ENCODE data around the gene SOCS6.

The SOCS6 gene

DNA sequence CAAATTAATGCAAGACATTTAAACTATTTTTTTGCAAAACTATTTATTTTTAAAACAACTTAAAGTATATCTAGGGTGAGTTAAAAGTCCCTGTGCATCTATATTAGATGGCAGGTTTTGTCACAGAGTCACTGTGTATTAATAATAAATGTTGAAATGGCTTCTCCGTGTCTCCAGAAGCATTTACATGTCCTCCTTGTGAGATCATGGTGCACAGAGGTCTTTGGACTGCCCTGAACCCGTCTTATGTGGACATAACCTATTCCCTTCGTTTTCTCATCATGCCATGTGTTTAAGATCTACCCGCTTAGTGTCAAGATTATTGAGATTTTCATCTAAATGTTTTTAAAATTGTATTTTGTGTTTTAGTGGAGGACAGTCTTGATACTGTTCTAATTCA lies 39.3 kb downstream of the SOCS6 start:
- TF ChIP-seq CREB1 (IDR thresholded peaks at IDR 0.05; ENCODE audit: low read depth) (no peak), ZBTB7A (IDR thresholded peaks at IDR 0.05; ENCODE audit: low read depth) (no peak), TAF1 (IDR thresholded peaks at IDR 0.05; ENCODE audit: low read depth) (no peak), TCF12 (IDR thresholded peaks at IDR 0.05; ENCODE audit: low read depth) (no peak), EP300 (IDR thresholded peaks at IDR 0.05; ENCODE audit: borderline replicate concordance) (no peak), EGR1 (IDR thresholded peaks at IDR 0.05) (no peak), TEAD4 (IDR thresholded peaks at IDR 0.05) (no peak), FOXM1 (IDR thresholded peaks at IDR 0.05; ENCODE audit: borderline replicate concordance, low read depth) (no peak), YY1 (IDR thresholded peaks at IDR 0.05; ENCODE audit: low read depth) (no peak), NFIC (IDR thresholded peaks at IDR 0.05) (no peak), CEBPB (IDR thresholded peaks at IDR 0.05) (no peak), RAD21 (IDR thresholded peaks at IDR 0.05; ENCODE audit: low read depth) (no peak)
- TF ChIP-seq, protein P1, sequence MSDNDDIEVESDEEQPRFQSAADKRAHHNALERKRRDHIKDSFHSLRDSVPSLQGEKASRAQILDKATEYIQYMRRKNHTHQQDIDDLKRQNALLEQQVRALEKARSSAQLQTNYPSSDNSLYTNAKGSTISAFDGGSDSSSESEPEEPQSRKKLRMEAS (IDR thresholded peaks at IDR 0.05): no peak
- TF ChIP-seq, protein P2, sequence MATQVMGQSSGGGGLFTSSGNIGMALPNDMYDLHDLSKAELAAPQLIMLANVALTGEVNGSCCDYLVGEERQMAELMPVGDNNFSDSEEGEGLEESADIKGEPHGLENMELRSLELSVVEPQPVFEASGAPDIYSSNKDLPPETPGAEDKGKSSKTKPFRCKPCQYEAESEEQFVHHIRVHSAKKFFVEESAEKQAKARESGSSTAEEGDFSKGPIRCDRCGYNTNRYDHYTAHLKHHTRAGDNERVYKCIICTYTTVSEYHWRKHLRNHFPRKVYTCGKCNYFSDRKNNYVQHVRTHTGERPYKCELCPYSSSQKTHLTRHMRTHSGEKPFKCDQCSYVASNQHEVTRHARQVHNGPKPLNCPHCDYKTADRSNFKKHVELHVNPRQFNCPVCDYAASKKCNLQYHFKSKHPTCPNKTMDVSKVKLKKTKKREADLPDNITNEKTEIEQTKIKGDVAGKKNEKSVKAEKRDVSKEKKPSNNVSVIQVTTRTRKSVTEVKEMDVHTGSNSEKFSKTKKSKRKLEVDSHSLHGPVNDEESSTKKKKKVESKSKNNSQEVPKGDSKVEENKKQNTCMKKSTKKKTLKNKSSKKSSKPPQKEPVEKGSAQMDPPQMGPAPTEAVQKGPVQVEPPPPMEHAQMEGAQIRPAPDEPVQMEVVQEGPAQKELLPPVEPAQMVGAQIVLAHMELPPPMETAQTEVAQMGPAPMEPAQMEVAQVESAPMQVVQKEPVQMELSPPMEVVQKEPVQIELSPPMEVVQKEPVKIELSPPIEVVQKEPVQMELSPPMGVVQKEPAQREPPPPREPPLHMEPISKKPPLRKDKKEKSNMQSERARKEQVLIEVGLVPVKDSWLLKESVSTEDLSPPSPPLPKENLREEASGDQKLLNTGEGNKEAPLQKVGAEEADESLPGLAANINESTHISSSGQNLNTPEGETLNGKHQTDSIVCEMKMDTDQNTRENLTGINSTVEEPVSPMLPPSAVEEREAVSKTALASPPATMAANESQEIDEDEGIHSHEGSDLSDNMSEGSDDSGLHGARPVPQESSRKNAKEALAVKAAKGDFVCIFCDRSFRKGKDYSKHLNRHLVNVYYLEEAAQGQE (IDR thresholded peaks at IDR 0.05; ENCODE audit: low read depth): no peak
- TF ChIP-seq, protein P3, sequence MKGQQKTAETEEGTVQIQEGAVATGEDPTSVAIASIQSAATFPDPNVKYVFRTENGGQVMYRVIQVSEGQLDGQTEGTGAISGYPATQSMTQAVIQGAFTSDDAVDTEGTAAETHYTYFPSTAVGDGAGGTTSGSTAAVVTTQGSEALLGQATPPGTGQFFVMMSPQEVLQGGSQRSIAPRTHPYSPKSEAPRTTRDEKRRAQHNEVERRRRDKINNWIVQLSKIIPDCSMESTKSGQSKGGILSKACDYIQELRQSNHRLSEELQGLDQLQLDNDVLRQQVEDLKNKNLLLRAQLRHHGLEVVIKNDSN (IDR thresholded peaks at IDR 0.05): no peak

DNA sequence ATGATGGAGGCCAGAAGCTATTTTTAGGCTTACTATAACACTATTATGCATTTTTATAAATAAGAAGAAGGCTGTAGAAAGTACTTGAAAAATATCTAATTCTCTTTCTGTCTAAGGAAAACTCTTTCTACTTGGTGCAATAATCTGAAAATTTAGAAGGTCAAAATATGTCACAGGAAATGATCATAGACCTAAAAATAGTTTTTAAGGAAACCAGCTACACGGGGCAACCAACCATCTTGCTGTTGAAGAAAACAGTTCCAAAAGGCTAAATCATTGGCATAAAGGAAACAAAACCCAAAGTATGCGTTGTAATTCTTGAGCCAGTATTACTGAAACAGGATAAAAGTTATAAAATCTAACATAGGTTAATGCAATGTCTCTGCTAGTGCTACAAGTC lies 40.2 kb downstream of the SOCS6 start:
- TF ChIP-seq TEAD4 (IDR thresholded peaks at IDR 0.05): no peak
- TF ChIP-seq, protein P3 (IDR thresholded peaks at IDR 0.05): no peak
- TF ChIP-seq FOXM1 (IDR thresholded peaks at IDR 0.05; ENCODE audit: borderline replicate concordance, low read depth): no peak
- no peak for TF ChIP-seq NFIC (IDR thresholded peaks at IDR 0.05)
- TF ChIP-seq EGR1 (IDR thresholded peaks at IDR 0.05): no peak

DNA sequence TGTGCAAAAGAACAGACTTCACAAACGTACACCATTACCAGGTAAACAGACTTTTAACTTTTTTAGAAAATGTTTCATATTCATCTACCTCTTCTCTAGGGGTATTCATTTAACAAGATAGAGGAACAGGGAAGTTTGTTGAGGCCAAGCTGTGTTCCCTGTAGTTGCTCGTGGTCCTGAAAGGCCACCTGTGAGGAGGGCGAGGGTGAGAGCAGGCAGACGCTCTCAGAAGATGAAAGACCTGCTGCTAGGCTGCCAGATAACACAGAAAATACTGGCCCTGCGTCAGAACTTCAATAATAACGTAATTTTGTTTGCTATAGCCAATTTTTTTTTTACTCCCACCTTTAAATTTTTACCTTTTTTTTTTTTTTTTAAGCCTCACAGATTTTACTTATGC lies 42.0 kb downstream of the SOCS6 start:
- TF ChIP-seq RAD21 (IDR thresholded peaks at IDR 0.05; ENCODE audit: low read depth) (no peak), CEBPB (IDR thresholded peaks at IDR 0.05) (no peak), EGR1 (IDR thresholded peaks at IDR 0.05) (no peak), FOXM1 (IDR thresholded peaks at IDR 0.05; ENCODE audit: borderline replicate concordance, low read depth) (no peak), TCF12 (IDR thresholded peaks at IDR 0.05; ENCODE audit: low read depth) (no peak), TAF1 (IDR thresholded peaks at IDR 0.05; ENCODE audit: low read depth) (no peak)
- TF ChIP-seq, protein P3 (IDR thresholded peaks at IDR 0.05): no peak

DNA sequence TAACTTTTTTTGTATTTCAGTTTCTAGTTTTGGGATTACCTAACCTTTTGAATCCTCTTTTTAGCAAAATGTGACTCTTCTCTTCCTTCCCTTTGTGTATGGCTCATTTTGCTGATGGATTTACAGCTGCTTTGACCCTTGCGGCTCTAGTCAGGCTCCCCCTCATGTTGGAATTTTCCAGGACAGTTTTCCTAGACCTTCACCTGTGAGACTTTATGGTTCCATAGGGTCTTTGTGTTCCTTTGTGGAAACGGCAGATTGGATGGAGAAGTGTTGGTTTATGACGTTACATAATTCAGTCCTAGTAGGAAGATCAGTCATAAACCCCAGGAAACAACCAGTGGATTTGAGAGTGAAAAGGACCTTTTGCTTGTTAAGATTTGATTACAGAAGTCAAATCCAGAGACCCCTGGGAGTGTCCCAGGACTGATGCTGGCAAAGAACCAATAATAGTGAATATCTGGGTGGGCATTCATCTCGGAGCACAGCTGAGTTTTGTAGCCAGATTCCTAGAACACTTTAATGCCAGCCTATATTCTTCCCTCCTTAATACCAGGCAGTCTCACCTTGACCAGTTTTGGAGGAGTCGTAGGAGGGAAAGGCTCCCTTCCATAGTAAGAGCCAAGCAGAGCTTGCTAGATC lies 42.7 kb downstream of the SOCS6 start:
- TF ChIP-seq TEAD4 (IDR thresholded peaks at IDR 0.05): no peak
- TF ChIP-seq RAD21 (IDR thresholded peaks at IDR 0.05; ENCODE audit: low read depth): no peak
- TF ChIP-seq CREB1 (IDR thresholded peaks at IDR 0.05; ENCODE audit: low read depth): no peak
- no peak for TF ChIP-seq NFIC (IDR thresholded peaks at IDR 0.05)
- no peak for TF ChIP-seq TCF12 (IDR thresholded peaks at IDR 0.05; ENCODE audit: low read depth)
- TF ChIP-seq EP300 (IDR thresholded peaks at IDR 0.05; ENCODE audit: borderline replicate concordance): no peak
- no peak for TF ChIP-seq FOXM1 (IDR thresholded peaks at IDR 0.05; ENCODE audit: borderline replicate concordance, low read depth)
- TF ChIP-seq ZBTB7A (IDR thresholded peaks at IDR 0.05; ENCODE audit: low read depth): no peak
- no peak for TF ChIP-seq EGR1 (IDR thresholded peaks at IDR 0.05)
- no peak for TF ChIP-seq TAF1 (IDR thresholded peaks at IDR 0.05; ENCODE audit: low read depth)
- TF ChIP-seq, protein P1 (IDR thresholded peaks at IDR 0.05): no peak

DNA sequence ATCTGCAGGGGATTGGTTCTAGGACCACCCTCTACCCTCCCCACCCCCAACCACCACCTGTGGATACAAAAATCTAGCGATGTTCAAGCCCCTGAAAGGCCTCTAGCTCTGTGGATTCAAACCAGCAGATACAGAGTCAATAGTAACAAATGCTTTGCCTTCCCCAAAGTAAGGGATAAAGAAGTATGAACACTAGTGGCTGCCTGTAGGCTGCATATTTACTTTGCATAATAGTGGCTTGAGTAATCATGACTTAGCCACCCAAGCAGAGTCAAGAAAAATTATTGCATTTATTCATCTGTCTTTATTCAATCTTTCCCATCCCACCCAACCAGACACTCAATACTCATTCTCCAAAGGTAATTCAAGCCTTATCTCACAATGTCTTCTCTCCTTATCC lies 43.8 kb downstream of the SOCS6 start:
- TF ChIP-seq EGR1 (IDR thresholded peaks at IDR 0.05) (no peak), RAD21 (IDR thresholded peaks at IDR 0.05; ENCODE audit: low read depth) (no peak), YY1 (IDR thresholded peaks at IDR 0.05; ENCODE audit: low read depth) (no peak), ZBTB7A (IDR thresholded peaks at IDR 0.05; ENCODE audit: low read depth) (no peak), TCF12 (IDR thresholded peaks at IDR 0.05; ENCODE audit: low read depth) (no peak)
- TF ChIP-seq, protein P3 (IDR thresholded peaks at IDR 0.05): no peak
- TF ChIP-seq, protein P1 (IDR thresholded peaks at IDR 0.05): no peak
- TF ChIP-seq, protein P2 (IDR thresholded peaks at IDR 0.05; ENCODE audit: low read depth): no peak

Measured in Ishikawa (cell line).